Stomach (tissue), 9 donors: ENCODE data around the gene PAN3. TPM values are rescaled to one million over a fixed set of nuclear protein-coding genes. Genes with fewer than 3 reads are reported as not detected.
"Not testable (repeated sequence)": the region's sequence is repeated elsewhere in the genome, so short reads cannot be mapped to it uniquely, and the experiment has no call there.

Source experiments
- DNase-seq, 2 donors: peaks; one replicate each; pipeline versions ENCODE4 v3.0.0 to v3.0.0-alpha.2; 2013 to 2019
- H3K27ac ChIP-seq, 5 donors: fragments of 200-600 bp in 4 of 5; sonication (generic) in 4 of 5; one replicate each; pipeline ENCODE4 v1.5.1; 2013 to 2019; ENCODE audit warnings: mild to moderate bottlenecking in 1 of 5, moderate library complexity in 1 of 5
- H3K27me3 ChIP-seq, 3 donors: fragments of 200-600 bp; sonication (generic); one replicate each; pipeline ENCODE4 v1.5.1; 2017 to 2019; ENCODE audit warnings: mixed run types in 1 of 3
- H3K36me3 ChIP-seq, 4 donors: fragments of 200-600 bp; sonication (generic); 1 replicate in 3 of 4; 2 replicates in 1 of 4; pipeline ENCODE4 v1.5.1; 2016 to 2019
- H3K4me1 ChIP-seq, 4 donors: fragments of 200-600 bp; sonication (generic); one replicate each; pipeline ENCODE4 v1.5.1; 2016 to 2019
- H3K4me3 ChIP-seq, 4 donors: fragments of 200-600 bp; sonication (generic) in 3 of 4; one replicate each; pipeline ENCODE4 v1.5.1; 2016 to 2019; ENCODE audit warnings: mild to moderate bottlenecking in 1 of 4
- H3K9me3 ChIP-seq, 4 donors: fragments of 200-600 bp; sonication (generic); one replicate each; pipeline ENCODE4 v1.5.1; 2016 to 2019
- EP300 ChIP-seq: sonication (generic); formaldehyde crosslinking; IDR thresholded peaks from one replicate; pipeline ENCODE4 v1.6.1; 2017; ENCODE audit warnings: antibody characterized with exemption
- POLR2A ChIP-seq, 4 donors: fragments of 450-650 bp; IDR thresholded peaks; one replicate each; pipeline ENCODE4 v1.6.1; 2016; ENCODE audit warnings: antibody characterized with exemption in 4 of 4, control low read depth in 2 of 4, mild to moderate bottlenecking in 1 of 4, moderate library complexity in 1 of 4
- POLR2AphosphoS5 ChIP-seq, 3 donors: sonication (generic); formaldehyde crosslinking; IDR thresholded peaks; one replicate each; pipeline ENCODE4 v1.6.1; 2016; ENCODE audit warnings: antibody characterized with exemption in 3 of 3
- WGBS, 5 donors: extraction: QIAGEN DNeasy Blood & Tissue Kit in 3 of 5; methylation state at CpG; one replicate each; pipeline versions ENCODE4 v1.1.5 to v1.1.7; 2013 to 2018; 5-methylcytosine and 5-hydroxymethylcytosine counted together
- intact Hi-C: fragments of 100-400 bp; cut with DNase I; formaldehyde crosslinking; loops from one replicate; pipeline ENCODE4 v1.15.1; 2023; ENCODE audit warnings: low total_unique reads
- polyA plus RNA-seq, 3 donors: library from polyadenylated mRNA; stranded (reverse); fragments of 200-250 nt; gene quantifications; one replicate each; pipeline ENCODE4 v1.2.3, GENCODE V29; 2013
- total RNA-seq, 5 donors: library from RNA; depleted of rRNA; stranded (reverse); fragments of >200 nt; gene quantifications; one replicate each; pipeline versions ENCODE4 v1.1.0 to v1.2.3, GENCODE V29; 2014 to 2016
- TF ChIP-seq, protein P1 (sequence below), 7 experiments: fragments of 450-650 bp in 4 of 7; fragments of 200-600 bp in 3 of 7; sonication (generic) in 3 of 7; IDR thresholded peaks; one replicate each; pipeline ENCODE4 v1.5.1; 2016 to 2019; ENCODE audit warnings: antibody characterized with exemption in 7 of 7, control low read depth in 2 of 7, mild to moderate bottlenecking in 1 of 7
- donor health status: healthy with polysubstance abuse.
- donor health status: Bipolar disorder and iron deficiency.
- donor health status: healthy.

PAN3 gene
- total and polyA plus RNA-seq, 8 donors: 3.9 to 68.1 (median 26.0) TPM

GRCh38 chr13:28137596-28137995 lies 749 bp upstream of the PAN3 start:
- intact Hi-C loops: no loop called here

DNA sequence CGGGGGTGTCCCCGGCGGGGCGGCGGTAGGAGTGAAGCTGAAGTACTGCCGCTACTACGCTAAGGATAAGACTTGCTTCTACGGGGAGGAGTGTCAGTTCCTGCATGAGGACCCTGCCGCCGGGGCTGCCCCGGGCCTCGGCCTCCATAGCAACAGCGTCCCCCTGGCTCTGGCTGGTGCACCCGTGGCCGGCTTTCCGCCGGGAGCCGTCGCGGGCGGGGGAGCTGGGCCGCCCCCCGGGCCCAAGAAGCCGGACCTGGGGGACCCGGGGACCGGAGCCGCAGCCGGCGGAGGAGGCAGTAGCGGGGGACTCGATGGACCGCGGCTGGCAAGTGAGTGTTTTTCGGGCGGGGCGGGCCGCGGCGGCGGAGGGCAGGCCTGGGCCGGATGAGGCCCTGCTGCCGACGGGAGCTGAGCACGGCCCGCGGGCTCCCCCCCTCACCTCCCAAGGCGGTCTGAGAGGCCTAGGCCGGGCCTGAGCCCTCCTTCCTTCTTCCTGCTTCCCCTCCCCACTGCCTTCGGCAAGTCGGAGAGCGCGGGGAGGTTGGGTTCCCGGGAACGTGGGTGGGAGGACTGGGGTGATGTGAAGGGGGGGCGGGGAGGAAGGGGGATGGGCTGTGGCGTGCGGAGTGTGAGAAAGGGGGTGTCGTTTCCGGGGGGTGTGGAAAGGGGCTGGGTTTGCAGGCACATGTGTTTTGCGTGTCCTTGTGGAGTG lies 568 bp downstream of the PAN3 start:
- Histone ChIP-seq H3K4me3 (peak overlapping the region; percentile 92 to 99 (median 96)), H3K27ac (peak overlapping the region; percentile 96 to 100 (median 99)), H3K9me3 (no peaks in the 10 kb centered on the region), H3K36me3 (no peaks in the 10 kb centered on the region), H3K4me1 (peaks cover 8 to 57% (median 34%) of the 10 kb centered on the region in 4 donors), H3K27me3 (no peaks in the 10 kb centered on the region)
- intact Hi-C loops: no loop called here
- TF ChIP-seq EP300 (no peak), POLR2AphosphoS5 (IDR thresholded peaks at IDR 0.05) (peak; percentile 30 to 94 (median 87))
- DNase-seq: peak; percentile 77 to 97
- WGBS, 5 donors: 0 to 1% (median 1%) methylated on average over 7 to 60 of the region's 60 CpGs

More at GRCh38 chr13:28137596-28137995, 749 bp upstream of the PAN3 start:
- peak overlapping the region; percentile 92 to 99 (median 96) for H3K4me3 ChIP-seq
- H3K4me1 ChIP-seq: peaks cover 8 to 44% (median 29%) of the 10 kb centered on the region in 4 donors
- DNase-seq: peak in 1 of 2 donors; percentile 60
- no peaks in the 10 kb centered on the region for H3K9me3 ChIP-seq
- H3K36me3 ChIP-seq: no peaks in the 10 kb centered on the region
- TF ChIP-seq, protein P1, sequence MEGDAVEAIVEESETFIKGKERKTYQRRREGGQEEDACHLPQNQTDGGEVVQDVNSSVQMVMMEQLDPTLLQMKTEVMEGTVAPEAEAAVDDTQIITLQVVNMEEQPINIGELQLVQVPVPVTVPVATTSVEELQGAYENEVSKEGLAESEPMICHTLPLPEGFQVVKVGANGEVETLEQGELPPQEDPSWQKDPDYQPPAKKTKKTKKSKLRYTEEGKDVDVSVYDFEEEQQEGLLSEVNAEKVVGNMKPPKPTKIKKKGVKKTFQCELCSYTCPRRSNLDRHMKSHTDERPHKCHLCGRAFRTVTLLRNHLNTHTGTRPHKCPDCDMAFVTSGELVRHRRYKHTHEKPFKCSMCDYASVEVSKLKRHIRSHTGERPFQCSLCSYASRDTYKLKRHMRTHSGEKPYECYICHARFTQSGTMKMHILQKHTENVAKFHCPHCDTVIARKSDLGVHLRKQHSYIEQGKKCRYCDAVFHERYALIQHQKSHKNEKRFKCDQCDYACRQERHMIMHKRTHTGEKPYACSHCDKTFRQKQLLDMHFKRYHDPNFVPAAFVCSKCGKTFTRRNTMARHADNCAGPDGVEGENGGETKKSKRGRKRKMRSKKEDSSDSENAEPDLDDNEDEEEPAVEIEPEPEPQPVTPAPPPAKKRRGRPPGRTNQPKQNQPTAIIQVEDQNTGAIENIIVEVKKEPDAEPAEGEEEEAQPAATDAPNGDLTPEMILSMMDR (IDR thresholded peaks at IDR 0.05): no peak
- TF ChIP-seq EP300 (no peak), POLR2A (IDR thresholded peaks at IDR 0.05) (no peak), POLR2AphosphoS5 (IDR thresholded peaks at IDR 0.05) (no peak)
- peak overlapping the region; percentile 96 to 100 (median 99) for H3K27ac ChIP-seq
- no peaks in the 10 kb centered on the region for H3K27me3 ChIP-seq
- WGBS, 5 donors: 0 to 2% (median 0%) methylated on average over 11 of the region's 11 CpGs

GRCh38 chr13:28140433-28141125 lies 2.2 kb downstream of the PAN3 start:
- peaks cover 8 to 66% (median 36%) of the 10 kb centered on the region in 4 donors for H3K4me1 ChIP-seq
- TF ChIP-seq POLR2AphosphoS5 (IDR thresholded peaks at IDR 0.05) (no peak), EP300 (no peak), POLR2A (IDR thresholded peaks at IDR 0.05) (no peak)
- TF ChIP-seq, protein P1 (IDR thresholded peaks at IDR 0.05): no peak
- no peaks in the 10 kb centered on the region for H3K27me3 ChIP-seq
- DNase-seq: no peak
- H3K27ac ChIP-seq: peak overlapping the region in 2 of 5 donors; percentile 98 to 99
- H3K9me3 ChIP-seq: no peaks in the 10 kb centered on the region
- WGBS, 5 donors: 64 to 71% (median 67%) methylated on average over 10 of the region's 10 CpGs
- intact Hi-C loops: no loop called here
- H3K36me3 ChIP-seq: no peaks in the 10 kb centered on the region
- H3K4me3 ChIP-seq: peak overlapping the region; percentile 92 to 99 (median 96)

GRCh38 chr13:28141542-28141941 lies 3.2 kb downstream of the PAN3 start:
- WGBS, 5 donors: 79 to 87% (median 82%) methylated on average over 10 of the region's 10 CpGs
- H3K36me3 ChIP-seq, H3K9me3 ChIP-seq, H3K27ac ChIP-seq, intact Hi-C loops, H3K27me3 ChIP-seq, DNase-seq, H3K4me3 ChIP-seq: not testable (repeated sequence)
- peaks cover 8 to 72% (median 36%) of the 10 kb centered on the region in 4 donors for H3K4me1 ChIP-seq

DNA sequence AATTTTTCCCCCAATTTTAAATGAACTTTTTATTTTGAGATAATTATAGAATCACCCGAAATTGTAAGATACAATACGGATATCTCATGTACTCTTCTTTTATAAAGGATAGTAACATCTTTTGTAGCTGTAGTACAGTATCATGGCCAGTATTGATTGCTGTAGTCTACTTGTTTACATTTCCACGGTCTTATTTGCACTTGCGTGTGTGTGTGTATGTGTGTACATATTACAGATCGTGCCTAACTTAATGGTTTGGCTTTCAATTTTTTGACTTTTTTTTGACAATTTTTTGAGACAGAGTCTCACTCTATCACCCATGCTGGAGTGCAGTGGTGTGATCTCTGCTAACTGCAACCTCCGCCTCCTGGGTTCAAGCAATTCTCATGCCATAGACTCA lies 6.7 kb downstream of the PAN3 start:
- Histone ChIP-seq H3K36me3 (no peaks in the 10 kb centered on the region), H3K4me1 (peaks cover 9 to 77% (median 35%) of the 10 kb centered on the region in 4 donors), H3K27ac (no peak overlapping the region), H3K9me3 (no peaks in the 10 kb centered on the region), H3K4me3 (no peak overlapping the region), H3K27me3 (no peaks in the 10 kb centered on the region)
- DNase-seq: no peak
- WGBS, 5 donors: 56 to 77% (median 66%) methylated on average over 6 of the region's 6 CpGs
- TF ChIP-seq, protein P1 (IDR thresholded peaks at IDR 0.05): no peak
- TF ChIP-seq EP300: no peak
- no peak for TF ChIP-seq POLR2AphosphoS5 (IDR thresholded peaks at IDR 0.05)
- no peak for TF ChIP-seq POLR2A (IDR thresholded peaks at IDR 0.05)
- intact Hi-C loops: no loop called here
